H9 (cell line): Measurements from ENCODE around the gene PHYHIPL. TPM values are rescaled to one million over a fixed set of nuclear protein-coding genes. Genes with fewer than 3 reads are reported as not detected.

Source experiments
- DNase-seq: peaks from one replicate; pipeline ENCODE4 v3.0.0-alpha.2; 2017
- H2AFZ ChIP-seq: one replicate; pipeline ENCODE4 v1.6.1; 2013; ENCODE audit warnings: mild to moderate bottlenecking, low read length, control low read depth, moderate library complexity
- H2AK5ac ChIP-seq: 2 replicates; pipeline ENCODE4 v1.6.1; 2013; ENCODE audit warnings: low read length, control low read depth, mixed read lengths; ENCODE audit not compliant: insufficient read length
- H2BK120ac ChIP-seq: one replicate; pipeline ENCODE4 v1.6.1; 2013; ENCODE audit warnings: low read depth, mild to moderate bottlenecking, low read length, control low read depth, inconsistent platforms; ENCODE audit not compliant: poor library complexity, severe bottlenecking
- H2BK12ac ChIP-seq: 2 replicates; pipeline ENCODE4 v1.6.1; 2013; ENCODE audit warnings: low read length, control low read depth, mixed read lengths, low read depth; ENCODE audit not compliant: insufficient read length
- H2BK15ac ChIP-seq: 2 replicates; pipeline ENCODE4 v1.6.1; 2013; ENCODE audit warnings: low read depth, low read length, control low read depth
- H2BK20ac ChIP-seq: one replicate; pipeline ENCODE4 v1.6.1; 2013; ENCODE audit warnings: low read depth, mild to moderate bottlenecking, low read length, control low read depth, inconsistent platforms; ENCODE audit not compliant: poor library complexity, severe bottlenecking
- H2BK5ac ChIP-seq: 2 replicates; pipeline ENCODE4 v1.6.1; 2013; ENCODE audit warnings: low read length, control low read depth, mixed read lengths; ENCODE audit not compliant: insufficient read length
- H3K14ac ChIP-seq: 2 replicates; pipeline ENCODE4 v1.6.1; 2013; ENCODE audit warnings: low read length, control low read depth; ENCODE audit not compliant: insufficient read depth
- H3K18ac ChIP-seq: 2 replicates; pipeline ENCODE4 v1.6.1; 2013; ENCODE audit warnings: low read depth, mild to moderate bottlenecking, mixed read lengths, low read length, control low read depth; ENCODE audit not compliant: insufficient read length
- H3K23ac ChIP-seq: 2 replicates; pipeline ENCODE4 v1.6.1; 2013; ENCODE audit warnings: low read length, control low read depth, mixed read lengths, low read depth; ENCODE audit not compliant: insufficient read length
- H3K23me2 ChIP-seq: 2 replicates; pipeline ENCODE4 v1.6.1; 2013; ENCODE audit warnings: low read depth, mild to moderate bottlenecking, mixed read lengths, low read length, control low read depth; ENCODE audit not compliant: insufficient read length, poor library complexity, severe bottlenecking
- H3K27ac ChIP-seq: 2 replicates; pipeline ENCODE4 v1.5.1; 2013; ENCODE audit warnings: low read length, control low read depth, mixed read lengths, low read depth; ENCODE audit not compliant: insufficient read length
- H3K27me3 ChIP-seq: 2 replicates; pipeline ENCODE4 v1.6.1; 2013; ENCODE audit warnings: low read length, control low read depth, inconsistent platforms; ENCODE audit not compliant: insufficient read depth
- H3K4ac ChIP-seq: 2 replicates; pipeline ENCODE4 v1.6.1; 2013; ENCODE audit warnings: low read depth, mild to moderate bottlenecking, control low read depth, inconsistent platforms, low read length, moderate library complexity
- H3K4me1 ChIP-seq: 2 replicates; pipeline ENCODE4 v1.6.1; 2013; ENCODE audit warnings: low read length, control low read depth, inconsistent platforms; ENCODE audit not compliant: insufficient read depth
- H3K4me2 ChIP-seq: 2 replicates; pipeline ENCODE4 v1.6.1; 2013; ENCODE audit warnings: low read length, control low read depth, mixed read lengths; ENCODE audit not compliant: insufficient read length, insufficient read depth
- H3K56ac ChIP-seq: 2 replicates; pipeline ENCODE4 v1.6.1; 2013; ENCODE audit warnings: low read depth, mild to moderate bottlenecking, mixed read lengths, low read length, control low read depth; ENCODE audit not compliant: insufficient read length
- H3K79me1 ChIP-seq: 2 replicates; pipeline ENCODE4 v1.6.1; 2013; ENCODE audit warnings: low read depth, mild to moderate bottlenecking, moderate library complexity, low read length, control low read depth, inconsistent platforms; ENCODE audit not compliant: insufficient read depth, poor library complexity, severe bottlenecking
- H3K79me2 ChIP-seq: 2 replicates; pipeline ENCODE4 v1.6.1; 2013; ENCODE audit warnings: low read length, control low read depth, inconsistent platforms; ENCODE audit not compliant: insufficient read depth
- H3K9ac ChIP-seq: 2 replicates; pipeline ENCODE4 v1.6.1; 2013; ENCODE audit warnings: low read length, control low read depth, mixed read lengths; ENCODE audit not compliant: insufficient read length; ENCODE audit errors: extremely low read depth
- H3K9me3 ChIP-seq: one replicate; pipeline ENCODE4 v1.6.1; 2013; ENCODE audit warnings: low read depth, low read length, inconsistent platforms; ENCODE audit not compliant: control insufficient read depth
- H3T11ph ChIP-seq: one replicate; pipeline ENCODE4 v1.6.1; 2013; ENCODE audit warnings: mild to moderate bottlenecking, low read length, control low read depth, inconsistent platforms
- H4K20me1 ChIP-seq: one replicate; pipeline ENCODE4 v1.6.1; 2013; ENCODE audit not compliant: control insufficient read depth, insufficient read length, insufficient read depth
- H4K5ac ChIP-seq: 2 replicates; pipeline ENCODE4 v1.6.1; 2013; ENCODE audit warnings: low read depth, mild to moderate bottlenecking, mixed read lengths, low read length, control low read depth; ENCODE audit not compliant: insufficient read length
- H4K8ac ChIP-seq: replicated peaks from 2 replicates; pipeline ENCODE4 v1.6.1; 2013; ENCODE audit warnings: low read length, control low read depth, mixed read lengths, low read depth; ENCODE audit not compliant: insufficient read length
- H4K91ac ChIP-seq: 2 replicates; pipeline ENCODE4 v1.6.1; 2013; ENCODE audit warnings: low read depth, mild to moderate bottlenecking, moderate library complexity, mixed read lengths, low read length, control low read depth; ENCODE audit not compliant: insufficient read length
- H3K27ac Mint-ChIP-seq, 3 experiments: 2 replicates in 2 of 3; 3 replicates in 1 of 3; pipeline ENCODE4 v1.8.0; 2020 to 2021; ENCODE audit warnings: mixed read lengths in 3 of 3, mild to moderate bottlenecking in 1 of 3, moderate library complexity in 1 of 3
- H3K27me3 Mint-ChIP-seq: 2 replicates; pipeline ENCODE4 v1.8.0; 2021; ENCODE audit warnings: low read depth, mild to moderate bottlenecking, moderate library complexity, mixed read lengths
- H3K36me3 Mint-ChIP-seq, 3 experiments: 2 replicates in 2 of 3; 3 replicates in 1 of 3; pipeline ENCODE4 v1.8.0; 2020 to 2021; ENCODE audit warnings: low read depth in 3 of 3, mixed read lengths in 3 of 3; ENCODE audit not compliant: insufficient read depth in 1 of 3
- H3K4me1 Mint-ChIP-seq, 2 experiments: 2 replicates each; pipeline ENCODE4 v1.8.0; 2020; ENCODE audit warnings: mixed read lengths in 2 of 2
- H3K4me3 Mint-ChIP-seq, 2 experiments: 2 replicates in 1 of 2; 3 replicates in 1 of 2; pipeline ENCODE4 v1.8.0; 2020 to 2021; ENCODE audit warnings: mild to moderate bottlenecking in 2 of 2, mixed read lengths in 2 of 2, moderate library complexity in 1 of 2
- H3K9me3 Mint-ChIP-seq, 2 experiments: 2 replicates in 1 of 2; 3 replicates in 1 of 2; pipeline ENCODE4 v1.8.0; 2020; ENCODE audit warnings: mild to moderate bottlenecking in 2 of 2, mixed read lengths in 2 of 2, moderate library complexity in 1 of 2
- CTCF ChIP-seq: fragments of 200-600 bp; sonication (generic); conservative IDR thresholded peaks from 3 replicates; pipeline ENCODE4 v1.8.0; 2021; ENCODE audit warnings: antibody characterized with exemption, mild to moderate bottlenecking
- WGBS: extraction: QIAGEN DNeasy Blood & Tissue Kit; methylation state at CpG from one replicate; pipeline ENCODE4 v1.1.7; 2013; ENCODE audit warnings: missing lambda C conversion rate, low lambda C conversion rate, mixed read lengths; ENCODE audit not compliant: insufficient read length; ENCODE audit errors: extremely low coverage; 5-methylcytosine and 5-hydroxymethylcytosine counted together
- total RNA-seq: library from RNA; stranded (reverse); gene quantifications from 2 replicates; pipeline ENCODE4 v1.2.1, GENCODE V29; 2021

Gene PHYHIPL
- total RNA-seq, 1 experiment from 2014 or later = 0.44 TPM

- peaks cover 0 to 3% of the 10 kb centered on the region in 2 experiments; a peak in 3 of 5 replicates for H3K9me3 Mint-ChIP-seq
- DNase-seq = no peak
- Histone ChIP-seq H2BK120ac (no peak overlapping the region), H4K91ac (no peak overlapping the region), H3T11ph (no peak overlapping the region), H3K4ac (no peak overlapping the region), H3K79me1 (no peaks in the 10 kb centered on the region), H3K23me2 (no peaks in the 10 kb centered on the region), H3K4me2 (no peak overlapping the region), H4K8ac (no peak overlapping the region), H3K27me3 (no peaks in the 10 kb centered on the region), H3K56ac (no peak overlapping the region), H3K23ac (no peak overlapping the region), H3K9me3 (no peaks in the 10 kb centered on the region), H3K4me1 (no peaks in the 10 kb centered on the region), H3K18ac (no peak overlapping the region), H2BK15ac (no peak overlapping the region), H4K5ac (no peak overlapping the region), H2BK12ac (no peak overlapping the region), H3K79me2 (no peaks in the 10 kb centered on the region), H4K20me1 (no peaks in the 10 kb centered on the region), H2AFZ (no peak overlapping the region), H2BK20ac (no peak overlapping the region), H3K14ac (no peak overlapping the region), H2BK5ac (no peak overlapping the region), H3K9ac (no peak overlapping the region), H2AK5ac (no peak overlapping the region), H3K27ac (no peak overlapping the region)
- peaks cover 3% of the 10 kb centered on the region; the same call in 1 of the 2 replicates for H3K27me3 Mint-ChIP-seq
- no CpG with 5 or more reads among the region's 1 CpG for WGBS
- no peaks in the 10 kb centered on the region for H3K36me3 Mint-ChIP-seq
- no peaks in the 10 kb centered on the region for H3K4me1 Mint-ChIP-seq
- no peak for TF ChIP-seq CTCF
- no peak overlapping the region for H3K4me3 Mint-ChIP-seq
- H3K27ac Mint-ChIP-seq = no peak overlapping the region
These were observed 13.9 kb downstream of the PHYHIPL start for GRCh38 chr10:59190332-59190731.
